Measurements from ENCODE around the gene IFT81.

DNA sequence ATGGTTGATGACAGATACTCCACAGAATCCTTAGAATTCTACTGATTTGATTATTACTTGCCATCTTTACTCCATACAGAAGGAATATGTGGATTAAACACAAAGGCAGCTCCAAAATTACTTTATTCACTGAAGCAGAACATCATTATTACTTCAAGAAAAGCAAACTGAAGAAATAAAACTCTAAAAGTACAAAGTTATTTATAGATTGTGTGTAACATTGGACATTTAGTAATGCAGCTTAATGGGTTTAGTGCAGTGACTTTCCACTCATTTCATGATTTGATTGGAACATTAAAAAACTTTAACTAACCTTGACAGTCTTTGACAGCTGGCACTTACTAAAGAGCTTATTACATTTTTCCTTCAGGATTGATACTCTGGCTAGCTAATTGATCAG is 97.9 kb downstream of the IFT81 start:
- TF ChIP-seq CTCF (IDR thresholded peaks at IDR 0.05; ENCODE audit: borderline replicate concordance, extremely low read depth, low read length, poor library complexity, severe bottlenecking) (no peak), EZH2 (IDR thresholded peaks at IDR 0.05; ENCODE audit: borderline replicate concordance, low read depth, low read length, severe bottlenecking) (no peak)

All from DND-41 (cell line).